ENCODE data around the gene ZNF341. TPM values are rescaled to one million over a fixed set of nuclear protein-coding genes. Genes with fewer than 3 reads are reported as not detected.

ZNF341 gene
- total and polyA plus RNA-seq, 8 donors: 0.58 to 6.2 (median 1.9) TPM

DNA sequence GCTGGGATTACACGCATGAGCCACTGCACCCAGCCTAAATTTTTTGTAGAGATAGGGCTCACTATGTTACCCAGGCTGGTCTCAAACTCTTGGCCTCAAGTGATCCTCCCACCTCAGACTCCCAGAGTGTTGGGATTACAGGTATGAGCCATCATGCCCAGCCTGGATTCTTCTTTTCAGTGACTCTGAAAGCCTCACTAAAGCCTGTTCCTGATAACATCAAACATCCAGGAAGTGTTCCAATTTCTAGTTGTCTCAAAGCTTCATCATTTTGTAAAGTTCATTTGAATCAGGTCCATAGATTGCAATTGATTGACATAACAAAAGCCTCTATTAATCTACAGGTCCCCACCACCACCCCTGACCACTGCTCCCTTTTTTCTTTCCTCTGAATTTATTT is 50.1 kb downstream of the ZNF341 start:
- intact Hi-C loops (cut with DNase I; ENCODE audit: low total_unique reads): no loop called here
- no peaks in the 10 kb centered on the region for H3K9me3 ChIP-seq
- peaks cover 0 to 25% (median 10%) of the 10 kb centered on the region in 4 donors for H3K36me3 ChIP-seq
- 94 to 100% (median 100%) methylated on average over 1 of the region's 1 CpG for WGBS, 5 donors
- H3K27me3 ChIP-seq: no peaks in the 10 kb centered on the region
- no peak overlapping the region for H3K4me3 ChIP-seq
- no peak for TF ChIP-seq POLR2AphosphoS5 (IDR thresholded peaks at IDR 0.05)
- no peak for TF ChIP-seq POLR2A (IDR thresholded peaks at IDR 0.05)
- TF ChIP-seq EP300 (IDR thresholded peaks at IDR 0.05): no peak
- TF ChIP-seq, protein P1, sequence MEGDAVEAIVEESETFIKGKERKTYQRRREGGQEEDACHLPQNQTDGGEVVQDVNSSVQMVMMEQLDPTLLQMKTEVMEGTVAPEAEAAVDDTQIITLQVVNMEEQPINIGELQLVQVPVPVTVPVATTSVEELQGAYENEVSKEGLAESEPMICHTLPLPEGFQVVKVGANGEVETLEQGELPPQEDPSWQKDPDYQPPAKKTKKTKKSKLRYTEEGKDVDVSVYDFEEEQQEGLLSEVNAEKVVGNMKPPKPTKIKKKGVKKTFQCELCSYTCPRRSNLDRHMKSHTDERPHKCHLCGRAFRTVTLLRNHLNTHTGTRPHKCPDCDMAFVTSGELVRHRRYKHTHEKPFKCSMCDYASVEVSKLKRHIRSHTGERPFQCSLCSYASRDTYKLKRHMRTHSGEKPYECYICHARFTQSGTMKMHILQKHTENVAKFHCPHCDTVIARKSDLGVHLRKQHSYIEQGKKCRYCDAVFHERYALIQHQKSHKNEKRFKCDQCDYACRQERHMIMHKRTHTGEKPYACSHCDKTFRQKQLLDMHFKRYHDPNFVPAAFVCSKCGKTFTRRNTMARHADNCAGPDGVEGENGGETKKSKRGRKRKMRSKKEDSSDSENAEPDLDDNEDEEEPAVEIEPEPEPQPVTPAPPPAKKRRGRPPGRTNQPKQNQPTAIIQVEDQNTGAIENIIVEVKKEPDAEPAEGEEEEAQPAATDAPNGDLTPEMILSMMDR (IDR thresholded peaks at IDR 0.05): no peak
- DNase-seq: no peak
- H3K4me1 ChIP-seq: peaks cover 0 to 7% (median 2%) of the 10 kb centered on the region in 4 donors
- no peak overlapping the region for H3K27ac ChIP-seq

- no peak overlapping the region for H3K27ac ChIP-seq
- intact Hi-C loops (cut with DNase I; ENCODE audit: low total_unique reads): no loop called here
- no peak for DNase-seq
- WGBS, 5 donors: 81 to 89% (median 87%) methylated on average over 5 of the region's 5 CpGs
- no peaks in the 10 kb centered on the region for H3K9me3 ChIP-seq
- H3K4me3 ChIP-seq: no peak overlapping the region
- peaks cover 0 to 25% (median 10%) of the 10 kb centered on the region in 4 donors for H3K36me3 ChIP-seq
- peaks cover 0 to 15% (median 3%) of the 10 kb centered on the region in 4 donors for H3K4me1 ChIP-seq
- TF ChIP-seq POLR2A (IDR thresholded peaks at IDR 0.05): no peak
- TF ChIP-seq, protein P1 (IDR thresholded peaks at IDR 0.05): no peak
- TF ChIP-seq EP300 (IDR thresholded peaks at IDR 0.05): no peak
- TF ChIP-seq POLR2AphosphoS5 (IDR thresholded peaks at IDR 0.05): no peak
- no peaks in the 10 kb centered on the region for H3K27me3 ChIP-seq
Measured at GRCh38 chr20:33783256-33783655, 51.5 kb downstream of the ZNF341 start.

DNA sequence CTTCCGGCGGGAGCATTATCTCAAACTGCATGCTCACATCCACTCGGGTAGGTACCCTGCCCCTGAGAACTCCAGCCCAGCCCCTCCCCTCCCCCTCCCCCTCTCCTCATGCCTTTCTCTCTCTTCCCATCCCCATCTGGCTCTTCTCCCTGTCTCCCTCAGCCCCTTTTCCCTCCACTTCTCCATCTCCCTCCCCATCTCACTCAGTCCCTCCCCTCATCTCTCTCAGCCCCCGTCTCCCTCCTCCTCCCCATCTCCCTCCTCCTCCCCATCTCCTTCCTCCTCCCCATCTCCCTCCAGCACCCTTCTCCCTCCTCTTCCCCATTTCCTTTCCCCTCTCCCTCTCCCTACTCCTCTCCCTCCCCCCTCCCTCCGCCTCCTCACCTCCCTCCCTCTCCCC is 52.0 kb downstream of the ZNF341 start:
- 74 to 82% (median 81%) methylated on average over 5 of the region's 5 CpGs for WGBS, 5 donors
- DNase-seq: no peak
- peaks cover 5 to 15% (median 8%) of the 10 kb centered on the region in 4 donors for H3K4me1 ChIP-seq

DNA sequence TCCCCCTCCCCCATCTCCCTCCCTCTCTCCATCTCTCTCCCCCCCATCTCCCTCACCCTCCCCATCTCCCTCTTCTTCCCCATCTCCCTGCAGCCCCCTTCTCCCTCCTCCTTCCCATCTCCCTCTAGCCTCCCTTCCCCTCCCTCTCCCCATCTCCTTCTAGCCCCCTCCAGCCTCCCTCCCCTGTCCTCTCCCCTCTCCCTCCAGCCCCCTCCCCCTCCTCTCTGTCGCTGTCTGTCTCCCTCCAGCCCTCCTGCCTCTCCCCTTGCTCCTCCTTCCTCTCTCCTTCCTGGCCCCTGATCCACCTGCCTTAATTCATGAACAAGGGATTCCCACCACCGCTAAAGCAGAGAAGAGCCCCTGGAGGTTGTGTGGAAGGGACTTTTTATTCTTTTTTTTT is 52.4 kb downstream of the ZNF341 start:
- Histone ChIP-seq H3K9me3 (no peaks in the 10 kb centered on the region), H3K36me3 (peaks cover 0 to 26% (median 10%) of the 10 kb centered on the region in 4 donors), H3K27ac (no peak overlapping the region), H3K4me3 (no peak overlapping the region), H3K27me3 (no peaks in the 10 kb centered on the region), H3K4me1 (peaks cover 8 to 19% (median 9%) of the 10 kb centered on the region in 4 donors)
- WGBS, 5 donors: 78 to 97% (median 87%) methylated on average over 2 of the region's 2 CpGs
- TF ChIP-seq POLR2AphosphoS5 (IDR thresholded peaks at IDR 0.05) (no peak), EP300 (IDR thresholded peaks at IDR 0.05) (no peak), POLR2A (IDR thresholded peaks at IDR 0.05) (no peak)
- TF ChIP-seq, protein P1 (IDR thresholded peaks at IDR 0.05): no peak
- intact Hi-C loops (cut with DNase I; ENCODE audit: low total_unique reads): no loop called here
- no peak for DNase-seq

More for the DNA sequence above, 52.0 kb downstream of the ZNF341 start:
- Histone ChIP-seq H3K9me3 (no peaks in the 10 kb centered on the region), H3K27me3 (no peaks in the 10 kb centered on the region), H3K27ac (no peak overlapping the region), H3K36me3 (peaks cover 0 to 25% (median 10%) of the 10 kb centered on the region in 4 donors), H3K4me3 (no peak overlapping the region)
- intact Hi-C loops (cut with DNase I; ENCODE audit: low total_unique reads): no loop called here
- no peak for TF ChIP-seq POLR2AphosphoS5 (IDR thresholded peaks at IDR 0.05)
- no peak for TF ChIP-seq POLR2A (IDR thresholded peaks at IDR 0.05)

DNA sequence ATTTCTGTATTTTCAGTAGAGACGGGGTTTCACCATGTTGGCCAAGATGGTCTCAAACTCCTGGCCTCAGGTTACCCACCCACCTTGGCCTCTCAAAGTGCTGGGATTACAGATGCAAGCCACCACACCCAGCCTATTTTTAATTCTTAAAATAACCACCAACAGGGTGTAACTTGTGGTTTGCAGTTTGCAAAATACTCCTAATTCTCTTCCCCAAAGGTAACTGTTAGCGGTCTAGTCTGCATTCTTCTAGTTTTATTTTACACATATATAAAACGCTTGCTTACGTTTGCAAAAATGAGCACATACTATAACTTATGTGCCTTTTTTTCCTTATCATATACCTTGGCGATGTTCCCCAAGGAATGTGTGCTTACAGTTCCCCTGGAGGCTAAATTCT is 53.7 kb downstream of the ZNF341 start:
- Histone ChIP-seq H3K36me3 (peaks cover 0 to 32% (median 10%) of the 10 kb centered on the region in 4 donors), H3K27me3 (no peaks in the 10 kb centered on the region), H3K27ac (no peak overlapping the region), H3K4me1 (peaks cover 14 to 30% (median 22%) of the 10 kb centered on the region in 4 donors), H3K9me3 (no peaks in the 10 kb centered on the region), H3K4me3 (no peak overlapping the region)
- no peak for DNase-seq
- 75 to 91% (median 87%) methylated on average over 5 of the region's 5 CpGs for WGBS, 5 donors
- TF ChIP-seq, protein P1 (IDR thresholded peaks at IDR 0.05): no peak
- no peak for TF ChIP-seq POLR2AphosphoS5 (IDR thresholded peaks at IDR 0.05)
- no peak for TF ChIP-seq POLR2A (IDR thresholded peaks at IDR 0.05)
- TF ChIP-seq EP300 (IDR thresholded peaks at IDR 0.05): no peak
- intact Hi-C loops (cut with DNase I; ENCODE audit: low total_unique reads): no loop called here
